NCI-H510A treated with DMSO at 0.1 percent for 48 hours (cell line): Measurements from ENCODE around the gene SCAF11.
A peak's percentile ranks its signal among the peaks of the same experiment; 100 is the strongest.
"Not testable (repeated sequence)": the region's sequence is repeated elsewhere in the genome, so short reads cannot be mapped to it uniquely, and the experiment has no call there.

Source experiments
- DNase-seq: peaks from one replicate; lab custom pipeline; 2025; lab: John Stamatoyannopoulos, UW

The SCAF11 gene

GRCh38 chr12:45990468-45991283, at the start of gene SCAF11:
SCAF11 (minus strand) TSS chr12:45990574; CDS start chr12:45964167, 26,407 bp downstream.
- peak; percentile 98 for DNase-seq

DNA sequence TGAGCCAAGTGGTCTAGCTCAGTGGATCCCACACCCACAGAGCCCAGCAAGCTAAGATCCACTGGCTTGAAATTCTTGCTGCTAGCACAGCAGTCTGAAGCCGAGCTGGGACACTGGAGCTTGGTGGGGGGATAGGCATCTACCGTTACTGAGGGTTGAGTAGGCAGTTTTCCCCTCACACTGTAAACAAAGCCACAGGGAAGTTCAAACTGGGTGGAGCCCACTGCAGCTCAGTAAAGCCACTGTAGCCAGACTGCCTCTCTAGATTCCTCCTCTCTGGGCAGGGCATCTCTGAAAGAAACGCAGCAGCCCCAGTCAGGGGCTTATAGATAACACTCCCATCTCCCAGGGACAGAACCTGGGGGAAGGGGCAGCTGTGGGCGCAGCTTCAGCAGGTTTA, 46.7 kb upstream of the SCAF11 start:
- DNase-seq: not testable (repeated sequence)

- DNase-seq: no peak
These were observed 36.8 kb upstream of the SCAF11 start for GRCh38 chr12:46027172-46027571.

GRCh38 chr12:46024099-46024498, 33.7 kb upstream of the SCAF11 start:
- no peak for DNase-seq

DNA sequence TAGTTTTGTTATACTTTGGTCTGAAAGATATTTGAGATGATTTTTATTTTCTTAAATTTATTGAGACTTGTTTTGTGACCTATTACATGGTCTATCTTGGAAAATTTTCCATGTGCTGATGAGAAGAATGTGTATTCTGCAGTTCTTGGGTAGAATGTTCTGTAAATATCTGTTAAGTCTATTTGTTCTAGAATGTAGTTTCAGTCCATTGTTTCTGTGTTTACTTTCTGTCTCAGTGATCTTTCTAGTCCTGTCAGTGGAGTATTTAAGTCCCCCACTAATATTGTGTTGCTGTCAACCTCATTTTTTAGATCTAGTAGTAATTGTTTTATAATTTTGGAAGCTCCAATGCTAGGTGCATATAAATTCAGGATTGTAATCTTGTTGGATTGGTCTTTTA, 30.4 kb upstream of the SCAF11 start:
- no peak for DNase-seq

GRCh38 chr12:46018712-46019111, 28.3 kb upstream of the SCAF11 start:
- DNase-seq: not testable (repeated sequence)

GRCh38 chr12:46017866-46018375, 27.5 kb upstream of the SCAF11 start:
- not testable (repeated sequence) for DNase-seq

DNA sequence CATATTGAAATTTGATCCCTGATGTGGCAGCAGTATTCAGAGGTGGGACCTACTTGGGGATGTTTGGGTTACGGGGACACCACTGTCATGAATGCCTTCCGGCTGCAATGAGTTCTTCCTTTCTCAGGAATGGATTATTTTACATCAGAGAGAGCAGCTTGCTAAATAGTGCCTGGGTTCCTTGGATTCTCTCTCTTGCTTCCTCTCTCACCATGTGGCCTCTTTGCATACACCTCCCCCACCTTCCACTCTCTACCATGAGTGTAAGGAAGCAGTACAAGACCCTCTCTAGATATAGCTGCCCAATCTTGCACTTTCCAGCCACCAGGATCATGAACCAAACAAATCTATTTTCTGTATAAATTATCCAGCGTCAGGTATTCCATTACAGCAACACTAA, 15.4 kb upstream of the SCAF11 start:
- no peak for DNase-seq

DNA sequence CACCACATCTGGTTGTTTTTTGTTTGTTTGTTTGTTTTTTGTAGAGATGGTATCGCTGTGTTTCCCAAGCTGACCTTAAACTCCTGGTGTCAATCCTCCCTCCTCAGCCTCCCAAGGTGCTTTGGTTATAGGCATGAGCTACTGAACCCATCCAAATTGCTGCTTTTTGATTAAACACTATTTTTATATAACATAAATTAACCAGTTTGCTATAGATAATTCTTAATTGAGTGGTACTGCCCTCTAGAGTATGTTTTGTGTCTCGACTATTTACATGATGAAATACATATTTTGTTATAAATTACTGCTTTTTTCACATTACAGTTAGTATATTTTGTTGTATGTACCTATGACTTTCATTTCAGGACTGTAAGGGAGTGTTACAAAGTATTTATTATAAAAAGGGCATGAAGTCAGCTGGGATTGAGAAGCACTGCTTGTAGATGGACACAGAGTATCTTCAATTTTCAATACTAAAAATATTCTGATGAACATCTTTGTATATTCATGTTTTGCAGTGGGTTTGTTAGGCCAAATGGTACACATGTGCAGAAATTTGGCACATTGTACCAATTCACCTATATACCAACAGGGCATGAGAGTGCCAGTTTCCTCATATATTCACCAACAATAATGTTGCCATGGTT, 14.9 kb upstream of the SCAF11 start:
- DNase-seq: no peak

DNA sequence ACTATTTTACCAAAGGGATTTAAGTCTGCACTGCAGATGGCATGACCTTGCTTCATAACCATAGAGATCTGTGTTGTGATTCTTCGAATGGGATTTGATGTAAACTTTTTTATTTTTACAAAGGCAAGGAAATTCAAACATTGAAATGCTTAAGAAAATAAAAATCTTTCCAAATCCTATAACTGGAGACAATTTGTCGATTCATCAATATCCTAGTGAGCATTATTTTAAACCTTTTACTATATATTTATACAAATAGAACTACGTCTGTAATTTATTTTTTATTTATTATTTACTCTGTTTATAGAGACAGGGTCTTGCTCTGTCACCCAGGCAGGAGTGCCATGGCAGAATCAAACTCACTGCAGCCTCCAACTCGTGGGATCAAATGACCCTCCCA, 14.3 kb upstream of the SCAF11 start:
- no peak for DNase-seq

DNA sequence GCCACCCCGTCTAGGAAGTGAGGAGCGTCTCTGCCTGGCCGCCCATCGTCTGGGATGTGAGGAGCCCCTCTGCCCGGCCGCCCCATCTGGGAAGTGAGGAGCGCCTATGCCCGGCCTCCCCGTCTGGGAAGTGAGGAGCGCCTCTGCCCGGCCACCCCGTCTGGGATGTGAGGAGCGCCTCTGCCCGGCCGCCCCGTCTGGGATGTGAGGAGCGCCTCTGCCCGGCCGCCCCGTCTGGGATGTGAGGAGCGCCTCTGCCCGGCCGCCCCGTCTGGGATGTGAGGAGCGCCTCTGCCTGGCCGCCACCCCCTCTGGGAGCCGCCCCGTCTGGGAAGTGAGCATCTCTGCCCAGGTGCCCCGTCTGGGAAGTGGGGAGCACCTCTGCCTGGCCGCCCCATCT, 9.7 kb upstream of the SCAF11 start:
- DNase-seq: not testable (repeated sequence)

- no peak for DNase-seq
These were observed 4.4 kb upstream of the SCAF11 start for GRCh38 chr12:45994736-45995135.

DNA sequence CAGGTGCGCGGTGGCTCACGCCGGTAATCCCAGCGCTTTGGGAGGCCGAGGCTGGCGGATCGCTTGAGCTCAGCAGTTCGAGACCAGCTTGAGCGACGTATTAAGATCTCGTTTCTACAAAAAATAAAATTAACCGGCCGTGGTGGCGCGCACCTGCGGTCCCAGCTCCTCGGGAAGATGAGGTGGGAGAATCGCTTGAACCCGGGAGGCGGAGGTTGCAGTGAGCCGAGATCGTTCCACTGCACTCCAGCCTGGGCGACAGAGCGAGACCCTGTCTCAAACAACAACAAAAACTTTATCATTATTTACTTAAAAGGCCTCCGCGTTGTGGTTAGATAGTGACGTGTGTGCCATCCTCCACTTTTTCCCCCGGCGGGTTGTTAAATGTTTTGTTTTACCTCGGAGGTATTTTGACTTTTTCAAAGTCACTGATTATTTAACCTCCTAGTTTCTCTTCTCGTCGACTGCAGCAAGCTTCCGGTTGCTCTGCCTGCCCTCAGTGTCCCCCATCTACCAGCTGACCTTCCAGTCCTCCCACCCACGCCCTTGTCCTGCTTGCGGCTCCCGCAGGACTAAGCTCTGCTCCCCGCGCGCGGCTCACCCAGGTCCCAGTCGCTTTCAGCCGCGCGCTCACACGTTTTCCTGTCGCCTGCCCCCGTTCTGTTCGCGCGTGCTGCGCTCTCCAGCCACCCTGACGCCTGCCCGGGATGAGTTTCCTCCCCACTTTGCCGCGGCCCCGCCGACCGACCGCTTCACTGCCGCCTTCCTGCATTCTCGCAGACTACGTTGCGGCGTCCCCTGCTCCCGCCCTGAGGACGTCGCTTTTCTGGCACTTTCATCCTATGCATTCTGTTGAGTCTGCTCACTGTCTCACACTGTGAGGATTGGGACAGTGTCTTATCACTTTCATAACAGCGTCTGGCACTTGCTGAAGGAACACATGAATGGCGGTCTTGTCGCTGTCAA, 1.2 kb upstream of the SCAF11 start:
- DNase-seq: peak; percentile 86

DNA sequence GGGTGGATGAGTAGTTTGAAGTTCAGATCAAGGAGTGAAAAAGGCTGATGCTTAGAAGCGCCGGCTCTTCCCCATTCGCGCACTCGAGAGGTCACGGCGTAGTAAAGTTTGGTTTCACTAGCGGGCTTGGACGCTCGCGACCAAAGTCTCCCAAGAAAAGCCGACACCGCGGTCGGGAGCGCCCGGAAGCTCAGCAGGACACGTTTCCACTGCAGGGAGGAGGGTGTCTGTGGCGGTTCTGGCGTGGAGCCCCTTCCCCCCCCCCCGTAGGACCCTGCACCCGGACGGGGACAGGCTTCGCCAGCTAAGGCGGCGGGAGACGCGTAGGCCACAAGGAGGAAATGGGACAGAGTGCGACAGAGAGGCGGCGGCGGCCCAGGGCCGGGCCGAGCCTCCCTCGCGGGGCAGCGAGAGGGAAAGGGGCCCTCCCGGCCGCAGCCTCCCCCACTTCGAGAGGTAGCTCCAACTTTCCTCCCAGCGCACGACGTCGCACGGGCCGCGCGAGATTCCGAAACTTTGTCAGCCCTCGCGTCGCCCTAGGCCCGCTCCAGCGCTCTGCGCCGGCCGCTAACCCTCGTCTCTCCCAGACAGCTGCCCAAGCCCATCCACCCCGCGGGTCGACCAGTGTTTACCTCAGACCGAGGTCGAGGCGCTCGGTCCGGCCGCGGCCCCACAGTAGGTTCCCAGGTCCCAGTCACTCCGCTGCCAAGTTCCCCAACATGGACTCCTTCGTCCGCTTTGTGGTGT, 480 bp downstream of the SCAF11 start:
- peak; percentile 65 for DNase-seq

DNA sequence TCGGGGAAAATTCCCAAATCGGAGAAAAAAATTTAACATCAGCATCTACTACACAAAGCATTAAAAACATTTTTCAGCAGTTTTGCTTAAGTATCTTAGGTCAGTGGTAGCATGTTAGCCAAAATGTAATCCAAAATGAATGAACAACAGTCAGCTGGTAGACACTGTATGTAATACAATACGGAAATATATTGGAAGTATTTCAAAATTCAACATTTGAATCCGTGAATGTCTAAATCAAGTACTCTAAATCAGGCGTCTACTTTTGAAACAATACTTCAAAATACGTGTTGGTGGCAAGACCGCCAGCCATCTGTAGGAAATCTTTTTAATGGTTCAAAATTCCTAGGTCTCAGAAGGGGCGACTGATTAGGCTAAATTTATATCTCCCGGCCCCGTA, 1.1 kb downstream of the SCAF11 start:
- DNase-seq: no peak

DNA sequence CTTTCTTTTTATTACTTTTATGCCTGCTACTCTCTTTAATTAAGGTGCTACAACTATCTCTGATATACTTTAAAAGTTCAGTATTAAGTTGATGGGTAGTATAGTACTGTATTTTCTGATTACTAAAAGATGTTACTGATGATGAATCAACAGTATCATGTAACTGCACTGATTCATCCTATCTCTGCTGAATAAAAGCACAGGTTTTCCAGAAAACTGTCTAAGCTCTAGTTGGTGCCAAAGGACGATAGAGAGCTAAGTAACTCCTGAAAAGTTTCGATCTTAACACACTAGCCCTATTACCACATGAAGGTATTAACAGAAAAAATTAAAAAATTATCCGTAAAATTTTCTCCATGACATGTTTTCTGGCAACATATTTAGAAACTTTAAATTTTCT, 2.1 kb downstream of the SCAF11 start:
- DNase-seq: no peak

GRCh38 chr12:45987340-45987727, 3.0 kb downstream of the SCAF11 start:
- no peak for DNase-seq

DNA sequence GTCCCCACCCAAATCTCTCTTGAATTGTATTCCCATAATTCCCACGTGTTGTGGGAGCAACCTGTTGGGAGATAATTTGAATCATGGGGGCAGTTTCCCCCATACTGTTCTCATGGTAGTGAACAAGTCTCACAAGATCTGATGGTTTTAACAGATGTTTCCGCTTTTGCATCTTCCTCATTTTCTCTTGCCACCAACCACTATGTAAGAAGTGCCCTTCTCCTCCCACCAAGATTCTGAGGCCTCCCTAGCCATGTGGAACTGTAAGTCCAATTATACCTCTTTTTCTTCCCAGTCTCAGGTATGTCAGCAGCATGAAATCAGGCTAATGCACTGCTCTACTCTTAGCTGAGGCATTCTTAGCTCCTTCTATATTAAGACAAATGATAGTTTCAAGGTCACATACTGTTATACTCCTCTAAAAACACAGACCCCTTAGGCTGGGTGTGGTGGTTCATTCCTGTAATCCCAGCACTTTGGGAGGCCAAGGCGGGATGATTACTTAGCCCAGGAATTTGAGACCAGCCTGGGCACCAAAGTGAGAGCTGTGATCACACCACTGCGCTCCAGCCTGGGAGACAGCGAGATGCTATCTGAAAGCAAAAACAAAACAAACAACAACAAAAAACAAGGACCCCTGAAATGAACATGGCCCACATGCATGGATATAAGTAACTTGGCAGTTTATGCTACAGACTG, 3.6 kb downstream of the SCAF11 start:
- no peak for DNase-seq

DNA sequence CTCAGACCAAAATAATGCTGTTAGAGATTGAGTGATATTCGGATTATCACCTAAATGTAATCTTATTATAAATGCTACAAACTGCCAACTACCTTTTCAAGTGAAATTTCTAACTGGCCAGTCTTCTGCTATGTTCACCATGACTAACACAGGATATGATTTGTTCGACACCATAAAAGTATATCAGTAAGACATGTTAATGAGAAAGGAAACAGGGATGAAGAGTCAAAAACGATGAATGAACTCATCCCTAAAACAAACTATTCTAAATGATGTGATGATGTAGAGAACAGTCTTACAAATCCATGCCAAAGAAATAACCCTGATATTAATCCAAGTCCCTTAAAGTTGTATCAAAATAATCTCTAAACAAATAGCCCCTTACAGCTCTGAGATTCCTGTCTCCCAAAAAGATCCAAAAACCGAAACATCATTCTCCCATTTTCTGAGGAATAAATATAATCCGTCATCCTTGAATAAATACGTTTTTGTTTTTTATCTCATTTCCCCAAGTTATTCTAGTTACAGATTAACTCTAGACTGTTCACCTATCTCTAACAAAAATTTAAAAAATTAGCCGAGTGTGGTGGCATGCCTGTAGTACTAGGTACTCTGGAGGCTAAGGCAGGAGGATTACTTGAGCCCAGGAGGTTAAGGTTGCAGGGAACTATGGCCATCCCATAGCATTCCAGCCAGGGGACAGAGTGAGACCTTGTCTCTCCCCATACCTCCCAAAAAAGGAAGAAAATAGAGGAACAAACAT, 9.1 kb downstream of the SCAF11 start:
- no peak for DNase-seq

GRCh38 chr12:45980540-45980939, 9.8 kb downstream of the SCAF11 start:
- DNase-seq: no peak
